HG03097 (cell line): ENCODE data around the gene PYDC1.
A peak's percentile ranks its signal among the peaks of the same experiment; 100 is the strongest.
"Not testable (repeated sequence)": the region's sequence is repeated elsewhere in the genome, so short reads cannot be mapped to it uniquely, and the experiment has no call there.

Experiments used
- ATAC-seq: cut with Tn5 transposase; IDR thresholded peaks from one replicate; pipeline ENCODE4 v1.9.1; 2021; ENCODE audit not compliant: unreplicated experiment, low FRiP score

Gene PYDC1

DNA sequence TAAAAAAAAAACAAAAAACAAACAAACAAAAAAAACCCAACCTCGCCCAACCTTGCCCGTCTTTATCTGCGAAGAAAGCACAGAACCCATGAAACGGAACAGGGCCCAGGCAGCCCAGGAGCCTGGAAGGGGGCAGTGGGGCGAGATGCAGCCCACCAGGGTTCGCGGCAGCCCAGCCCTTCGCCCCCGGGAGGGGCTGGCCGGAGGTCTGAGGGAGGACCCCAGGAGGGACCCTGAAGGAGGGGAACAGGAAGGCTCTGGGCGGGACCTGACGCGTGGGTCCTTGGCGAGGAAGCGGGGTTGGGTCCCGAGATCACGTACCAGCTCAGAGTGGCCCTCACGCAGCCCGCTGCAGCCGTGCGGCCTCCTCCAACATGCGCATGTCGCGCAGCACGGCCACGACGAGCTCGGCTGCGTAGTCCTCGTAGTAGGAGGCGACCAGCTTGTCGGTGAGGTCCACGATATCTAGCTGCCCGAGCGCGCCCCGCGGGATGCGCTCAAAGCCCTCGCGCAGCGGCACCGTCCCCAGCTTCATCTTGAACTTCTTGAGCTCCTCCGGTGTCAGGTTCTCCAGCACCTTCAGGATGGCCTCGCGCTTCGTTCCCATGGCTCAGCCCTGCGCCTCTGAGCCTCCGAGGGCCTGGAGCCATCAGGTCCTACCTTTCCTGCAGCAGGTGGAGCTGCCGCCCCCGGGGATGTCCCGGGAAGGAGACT lies at the start of gene PYDC1:
TSS of gene PYDC1 (minus strand) at position 714 of the 714 bp plus-strand sequence. CDS start at position 607, 107 bp downstream.
- ATAC-seq: no peak

DNA sequence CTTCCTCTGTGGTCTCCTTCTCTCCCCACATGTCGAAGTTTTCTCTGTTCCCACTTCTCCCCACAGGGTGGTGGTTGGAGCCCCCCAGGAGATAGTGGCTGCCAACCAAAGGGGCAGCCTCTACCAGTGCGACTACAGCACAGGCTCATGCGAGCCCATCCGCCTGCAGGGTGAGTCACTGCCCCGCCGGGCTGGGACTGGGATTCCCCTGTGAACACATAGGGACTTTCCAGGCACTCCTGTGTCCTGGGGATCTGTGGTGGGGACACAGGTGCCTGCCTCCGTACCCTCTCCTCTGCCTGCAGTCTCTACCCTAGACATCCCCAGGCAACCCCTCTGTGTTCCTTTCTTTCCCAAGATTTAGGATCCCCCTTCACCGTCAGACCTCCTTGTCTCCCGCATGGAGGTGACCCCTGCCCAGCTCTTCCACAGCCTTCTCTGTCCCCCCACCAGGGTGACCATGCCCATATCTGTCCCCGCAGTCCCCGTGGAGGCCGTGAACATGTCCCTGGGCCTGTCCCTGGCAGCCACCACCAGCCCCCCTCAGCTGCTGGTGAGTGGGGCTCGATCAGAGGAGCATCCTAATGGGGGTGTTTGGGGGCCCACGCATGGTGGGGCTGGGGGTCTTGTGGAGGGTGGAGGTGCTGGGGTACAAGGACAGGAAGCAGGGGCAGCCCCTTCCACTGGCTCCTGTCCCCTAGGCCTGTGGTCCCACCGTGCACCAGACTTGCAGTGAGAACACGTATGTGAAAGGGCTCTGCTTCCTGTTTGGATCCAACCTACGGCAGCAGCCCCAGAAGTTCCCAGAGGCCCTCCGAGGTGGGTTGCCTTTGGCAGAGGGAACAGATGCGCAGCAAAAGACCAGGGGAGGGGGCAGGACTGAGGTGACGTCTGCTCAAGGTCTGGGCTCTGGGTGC lies 48.7 kb upstream of the PYDC1 start:
- peak; percentile 78 for ATAC-seq

DNA sequence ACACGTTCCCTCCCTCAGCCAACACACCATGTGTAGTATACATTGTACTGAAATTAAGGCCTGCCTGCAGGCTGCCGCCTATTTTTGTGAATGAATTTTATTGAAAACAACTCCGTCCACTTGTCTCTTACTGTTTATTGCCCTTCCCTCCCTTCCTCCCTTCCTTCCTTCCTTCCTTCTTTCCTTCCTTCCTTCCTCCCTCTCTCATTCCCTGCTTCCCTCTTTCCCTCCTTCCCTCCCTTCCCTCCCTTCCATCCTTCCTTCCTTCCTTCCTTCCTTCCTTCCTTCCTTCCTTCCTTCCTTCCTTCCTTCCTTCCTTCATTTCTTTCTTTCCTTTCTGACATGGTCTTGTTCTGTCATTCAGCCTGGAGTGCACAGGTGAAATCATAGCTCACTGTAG lies 45.1 kb upstream of the PYDC1 start:
- ATAC-seq: no peak

DNA sequence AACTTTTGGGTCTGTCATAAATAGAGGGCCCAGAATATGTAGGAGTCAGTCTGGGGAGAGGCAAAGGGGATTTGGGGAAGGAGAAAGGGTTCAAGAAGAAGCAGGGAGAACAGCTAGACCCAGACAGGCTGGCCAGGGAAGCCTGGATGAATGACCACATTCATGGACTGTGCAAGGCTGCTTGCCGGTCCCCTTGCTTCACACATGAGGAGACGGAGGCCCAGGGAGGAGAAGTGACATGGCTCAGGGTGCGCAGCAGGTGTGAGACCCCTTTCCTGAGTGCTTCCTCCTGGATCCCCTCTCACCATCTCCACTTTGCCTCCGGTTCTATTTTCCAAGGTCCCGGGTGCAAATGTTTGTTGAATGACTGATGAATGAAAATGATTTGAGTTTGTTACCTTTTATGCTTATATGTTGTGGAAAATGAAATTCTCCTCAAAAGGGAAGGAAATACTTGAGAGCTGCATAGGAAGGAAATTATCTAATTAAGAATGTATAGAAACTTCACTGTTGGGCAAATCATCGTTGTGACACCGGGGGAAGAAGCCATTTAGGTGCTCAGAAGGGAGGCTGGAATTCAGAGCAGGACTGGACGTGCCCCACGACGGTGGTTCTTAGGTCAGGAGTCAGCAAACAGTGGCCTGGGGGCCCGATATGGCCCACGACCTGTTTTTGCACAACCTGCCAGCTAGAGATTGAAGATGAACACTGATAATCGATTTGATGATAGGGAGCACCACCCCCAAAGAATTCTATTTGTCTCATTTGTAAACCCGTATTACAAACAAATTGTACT lies 43.4 kb upstream of the PYDC1 start:
- no peak for ATAC-seq

DNA sequence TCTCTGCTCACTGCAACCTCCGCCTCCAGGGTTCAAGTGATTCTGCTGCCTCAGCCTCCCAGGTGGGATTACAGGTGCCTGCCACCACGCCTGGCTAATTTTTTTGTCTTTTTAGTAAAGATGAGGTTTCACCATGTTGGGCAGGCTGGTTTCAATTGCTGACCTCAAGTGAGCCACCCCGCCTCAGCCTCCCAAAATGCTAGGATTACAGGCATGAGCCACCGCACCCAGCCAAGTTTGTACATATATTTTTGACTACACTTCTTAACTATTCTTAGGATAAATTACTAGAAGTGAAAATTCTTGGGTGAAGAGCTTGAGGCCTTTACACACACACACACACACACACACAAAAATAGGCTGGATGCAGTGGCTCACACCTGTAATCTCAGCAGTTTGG lies 41.4 kb upstream of the PYDC1 start:
- no peak for ATAC-seq

DNA sequence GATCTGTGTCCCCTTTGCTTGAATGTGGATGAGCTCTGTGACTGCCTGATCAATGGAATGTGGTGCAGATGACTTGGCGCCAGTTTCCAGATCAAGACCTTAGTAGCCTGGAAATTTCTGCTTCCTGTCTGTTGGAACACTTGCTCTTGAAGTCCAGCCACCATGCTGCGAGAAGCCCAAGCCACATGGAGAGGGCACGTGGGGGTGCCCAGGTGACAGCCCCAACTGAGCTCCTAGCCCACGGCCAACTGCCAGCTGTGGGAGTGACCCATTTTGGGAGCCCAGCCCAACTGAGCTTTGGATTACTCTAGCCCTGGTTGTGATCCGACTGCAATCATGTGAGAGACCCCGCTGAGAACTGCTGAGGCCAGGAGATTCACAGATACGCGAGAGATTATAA lies 39.5 kb upstream of the PYDC1 start:
- no peak for ATAC-seq

DNA sequence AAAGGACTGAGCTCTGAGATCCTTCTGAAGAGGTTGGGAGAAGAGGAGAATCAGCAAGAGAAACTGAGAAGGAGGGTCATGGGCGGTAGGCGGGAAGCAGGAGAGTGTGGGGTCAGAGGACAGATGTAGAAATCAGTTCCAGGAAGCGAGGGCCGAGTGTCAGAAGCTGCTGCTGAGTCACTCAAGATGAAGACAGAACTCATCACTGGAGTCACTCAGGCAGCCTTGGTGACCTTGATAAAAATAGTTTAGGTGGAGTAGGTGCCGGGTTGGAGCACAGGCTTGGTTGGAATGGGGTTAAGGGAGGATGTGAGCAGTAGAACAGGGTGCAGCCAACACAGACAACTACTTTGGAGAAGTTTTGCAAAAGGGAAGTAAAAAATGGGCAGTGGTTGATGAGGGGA lies 36.7 kb upstream of the PYDC1 start:
- ATAC-seq: no peak

DNA sequence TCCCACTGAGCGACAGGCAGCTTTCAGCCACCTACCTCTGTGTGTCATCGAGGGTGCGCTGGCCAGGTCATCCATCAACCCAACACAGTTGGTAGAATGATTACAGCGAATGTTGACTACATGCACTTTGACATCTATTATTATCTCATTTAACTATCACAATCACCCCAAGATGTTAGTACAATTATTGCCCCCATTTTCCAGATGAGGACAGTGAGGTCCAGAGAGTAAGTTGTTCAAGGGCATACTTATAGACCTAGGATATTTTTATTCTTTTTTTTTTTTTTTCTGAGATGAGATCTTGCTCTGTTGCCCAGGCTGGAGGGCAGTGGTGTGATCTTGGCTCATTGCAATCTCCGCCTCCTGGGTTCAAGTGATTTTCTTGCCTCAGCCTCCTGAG lies 34.5 kb upstream of the PYDC1 start:
- no peak for ATAC-seq

DNA sequence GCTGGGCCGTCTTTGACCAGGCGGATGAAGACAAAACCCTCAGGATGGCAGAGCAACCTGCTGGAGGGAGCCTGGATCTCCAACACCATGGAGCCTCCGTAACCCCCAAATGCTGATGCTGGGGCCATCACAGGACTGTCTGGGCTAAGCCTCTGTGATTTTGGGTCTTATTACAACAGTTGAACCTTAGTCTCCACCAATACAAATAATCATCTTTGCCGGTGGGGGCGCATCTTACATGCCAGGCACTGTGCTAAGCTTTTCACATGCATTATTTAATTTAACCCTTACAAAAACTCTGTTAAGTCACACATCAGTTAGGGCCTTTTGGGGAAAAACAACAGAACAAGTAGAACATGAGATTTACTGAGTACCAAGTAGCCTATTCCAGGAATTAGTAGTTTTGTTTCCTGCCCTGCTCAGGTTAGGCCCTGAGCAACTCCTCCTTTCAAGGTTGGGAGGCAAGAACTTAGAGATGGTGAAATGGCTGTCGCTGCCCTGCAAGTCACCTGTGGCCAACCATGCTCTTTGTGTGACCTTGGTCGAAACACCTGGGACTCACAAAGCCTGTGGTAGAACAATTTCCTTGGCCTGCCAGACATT lies 33.9 kb upstream of the PYDC1 start:
- ATAC-seq: no peak

DNA sequence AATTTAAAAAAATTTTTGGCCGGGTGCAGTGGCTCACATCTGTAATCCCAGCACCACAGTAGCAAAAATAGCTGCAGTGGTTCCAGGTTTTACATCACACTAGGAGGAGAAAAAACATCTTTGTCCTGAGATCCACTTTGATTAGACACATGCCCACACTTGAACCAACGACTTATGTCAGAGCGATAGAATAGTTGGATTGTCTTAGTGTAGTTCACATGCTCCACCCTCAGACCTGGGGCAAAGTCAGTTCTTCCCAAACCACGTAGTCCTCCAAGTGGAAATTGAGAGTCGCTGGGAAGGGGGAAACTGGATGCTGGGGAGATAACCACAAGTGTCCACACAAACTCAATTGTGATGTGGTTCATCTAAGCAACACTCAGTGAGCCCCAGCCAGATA lies 31.4 kb upstream of the PYDC1 start:
- no peak for ATAC-seq

DNA sequence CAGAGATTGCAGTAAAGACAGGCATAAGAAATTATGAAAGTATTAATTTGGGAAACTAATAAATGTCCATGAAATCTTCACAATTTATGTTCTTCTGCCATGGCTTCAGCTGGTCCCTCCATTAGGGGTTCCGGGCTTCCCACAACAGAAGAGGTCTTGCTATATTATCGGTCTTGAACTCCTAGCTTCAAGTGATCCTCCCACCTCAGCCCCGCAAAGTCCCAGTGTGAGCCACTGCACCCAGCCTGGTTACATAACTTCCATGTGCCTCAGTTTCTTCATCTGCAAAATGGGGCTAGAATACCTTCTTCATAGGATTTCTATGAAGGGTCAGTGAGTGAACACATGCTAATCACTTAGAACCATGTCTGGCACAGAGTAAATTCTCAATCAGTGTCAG lies 29.4 kb upstream of the PYDC1 start:
- no peak for ATAC-seq

DNA sequence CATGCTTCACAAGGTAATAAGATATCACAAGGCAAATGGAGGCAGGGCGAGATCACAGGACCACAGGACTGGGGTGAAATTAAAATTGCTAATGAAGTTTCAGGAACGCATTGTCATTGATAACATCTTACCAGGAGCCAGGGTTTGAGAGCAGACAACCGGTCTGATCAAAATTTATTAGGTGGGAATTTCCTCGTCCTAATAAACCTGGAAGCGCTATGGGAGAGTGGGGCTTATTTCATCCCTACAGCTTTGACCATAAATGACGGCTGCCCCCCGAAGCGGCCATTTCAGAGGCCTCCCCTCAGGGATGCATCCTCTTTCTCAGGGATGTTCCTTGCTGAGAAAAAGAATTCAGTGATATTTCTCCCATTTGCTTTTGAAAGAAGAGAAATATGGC lies 28.7 kb upstream of the PYDC1 start:
- ATAC-seq: not testable (repeated sequence)

DNA sequence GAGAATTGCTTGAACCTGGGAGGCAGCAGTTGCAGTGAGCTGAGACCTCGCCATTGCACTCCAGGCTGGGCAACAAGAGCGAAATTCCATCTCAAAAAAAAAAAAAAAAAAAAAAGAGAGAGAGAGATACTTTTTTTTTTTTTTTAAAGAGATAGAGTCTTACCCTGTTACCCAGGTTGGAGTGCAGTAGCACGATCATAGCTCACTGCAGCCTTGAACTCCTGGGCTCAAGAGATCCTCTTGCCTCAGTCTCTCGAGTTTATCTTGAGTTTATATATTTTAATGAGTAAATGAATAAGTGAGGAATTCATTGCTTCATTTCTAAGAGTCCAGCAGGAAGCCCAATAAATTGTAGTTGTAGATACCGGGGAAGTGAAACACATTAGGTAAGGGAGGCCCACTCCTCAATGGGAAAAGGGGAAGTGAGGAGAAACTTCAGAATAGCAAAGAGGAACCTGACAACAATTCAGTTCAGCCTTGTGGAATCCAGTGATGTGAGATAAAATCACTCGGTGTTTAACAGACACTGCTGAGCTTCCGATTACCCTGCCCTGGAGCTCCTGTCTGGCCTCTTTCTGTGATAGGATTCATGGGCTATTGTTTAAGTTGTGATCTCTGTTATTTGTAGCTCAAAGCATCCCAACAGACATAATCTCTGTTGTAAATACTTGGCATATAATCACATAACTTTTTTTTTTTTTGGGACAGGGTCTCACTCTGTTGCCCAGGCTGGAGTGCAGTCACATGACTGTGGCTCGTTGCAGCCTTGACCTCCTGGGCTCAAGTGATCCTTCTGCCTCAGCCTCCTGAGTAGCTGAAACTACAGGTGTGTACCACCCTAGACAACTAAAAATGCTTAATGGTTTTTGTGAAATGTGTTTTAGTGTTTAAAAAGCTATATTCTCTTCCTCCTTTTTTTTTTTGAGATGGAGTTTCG lies 27.1 kb upstream of the PYDC1 start:
- no peak for ATAC-seq

DNA sequence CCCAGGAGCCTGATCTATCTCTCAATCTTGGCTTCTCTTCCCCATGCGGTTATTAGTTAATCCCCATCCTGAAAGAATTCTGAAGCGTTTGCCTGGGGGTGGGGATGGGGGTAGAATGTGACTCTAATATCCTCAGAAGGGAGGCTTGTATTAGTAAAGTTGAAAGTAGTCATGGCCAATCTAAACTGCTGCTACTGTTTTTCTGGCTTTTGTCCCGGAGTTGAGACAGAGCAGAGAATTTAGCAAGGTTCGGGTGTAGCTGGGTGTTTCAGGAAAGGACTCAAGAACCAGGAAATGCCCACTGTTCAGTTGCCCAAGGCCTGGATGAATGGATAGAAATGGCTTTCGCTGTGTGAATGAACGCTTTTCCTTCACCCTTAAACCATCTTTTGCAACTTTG lies 25.3 kb upstream of the PYDC1 start:
- ATAC-seq: no peak

DNA sequence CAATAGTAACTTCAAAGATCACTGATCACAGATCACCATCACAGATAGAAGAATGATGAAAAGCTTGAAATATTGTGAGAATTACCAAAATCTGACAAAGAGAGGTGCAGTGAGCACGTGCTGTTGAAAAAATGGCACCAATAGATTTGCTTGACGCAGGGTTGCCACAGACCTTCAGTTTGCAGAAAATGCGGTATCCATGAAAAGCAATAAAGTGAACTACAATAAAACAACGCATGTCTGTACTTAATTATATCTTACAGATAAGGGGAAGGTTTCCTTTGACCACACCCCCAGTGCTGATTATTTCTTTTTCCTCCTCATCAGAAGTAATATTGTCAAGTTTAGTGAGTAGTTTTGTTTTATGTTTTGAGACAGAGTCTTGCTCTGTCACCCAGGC lies 21.1 kb upstream of the PYDC1 start:
- no peak for ATAC-seq

DNA sequence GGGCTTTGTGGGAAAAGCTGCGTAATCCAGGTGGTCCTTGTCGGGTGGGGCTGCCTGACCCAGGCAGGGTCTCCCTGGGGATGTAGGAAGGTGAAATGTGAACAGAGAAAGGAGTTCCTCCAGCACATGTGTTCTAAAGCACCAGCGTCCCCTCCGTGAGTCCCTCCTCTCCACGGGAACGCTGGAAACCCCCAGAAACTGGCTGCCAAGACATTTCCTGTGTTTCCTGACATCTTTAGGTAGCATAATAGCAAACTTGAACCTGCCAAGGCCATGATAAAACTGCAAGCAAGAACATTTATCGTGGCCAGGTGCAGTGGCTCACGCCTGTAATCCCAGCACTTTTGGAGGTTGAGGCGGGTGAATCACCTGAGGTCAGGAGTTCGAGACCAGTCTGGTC lies 12.6 kb upstream of the PYDC1 start:
- ATAC-seq: no peak

DNA sequence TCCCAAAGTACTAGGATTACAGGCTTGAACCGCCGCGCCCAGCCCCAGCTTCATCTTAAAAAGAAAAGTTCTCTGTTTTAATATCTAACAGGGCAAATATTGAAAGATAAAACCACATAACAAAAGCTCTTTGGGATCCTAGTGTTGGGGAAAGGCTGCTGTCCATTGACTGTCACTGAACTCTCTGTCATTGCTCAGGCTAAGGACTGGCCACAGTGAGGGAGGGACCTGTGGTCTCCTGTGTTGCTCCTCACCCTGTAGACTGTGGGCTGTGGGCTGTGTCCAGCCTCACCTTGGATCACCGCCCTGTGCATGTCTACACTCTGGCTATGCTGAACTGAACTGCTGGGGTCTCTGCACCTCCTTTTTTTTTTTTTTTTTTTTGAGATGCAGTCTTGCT lies 11.3 kb upstream of the PYDC1 start:
- ATAC-seq: no peak

DNA sequence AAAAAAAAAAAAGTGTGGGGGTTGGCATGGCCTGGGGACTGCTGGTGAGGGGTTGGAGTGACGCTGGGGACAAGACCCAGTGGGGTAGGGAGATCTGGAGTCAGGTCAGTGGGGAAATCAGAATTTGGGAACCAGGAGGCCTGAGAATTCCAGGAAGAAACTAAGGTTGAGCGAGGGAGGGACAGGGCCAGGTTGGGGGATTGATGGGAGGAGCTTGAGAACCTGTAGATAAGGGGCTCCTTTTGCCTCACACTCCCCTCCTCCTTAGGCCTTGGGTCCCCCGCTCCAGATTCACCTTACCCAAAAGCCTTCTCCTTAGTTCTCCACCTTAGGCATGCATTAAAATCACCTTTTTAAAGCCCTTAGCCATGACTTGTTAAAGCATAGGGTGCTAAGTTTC lies 8.3 kb upstream of the PYDC1 start:
- no peak for ATAC-seq

DNA sequence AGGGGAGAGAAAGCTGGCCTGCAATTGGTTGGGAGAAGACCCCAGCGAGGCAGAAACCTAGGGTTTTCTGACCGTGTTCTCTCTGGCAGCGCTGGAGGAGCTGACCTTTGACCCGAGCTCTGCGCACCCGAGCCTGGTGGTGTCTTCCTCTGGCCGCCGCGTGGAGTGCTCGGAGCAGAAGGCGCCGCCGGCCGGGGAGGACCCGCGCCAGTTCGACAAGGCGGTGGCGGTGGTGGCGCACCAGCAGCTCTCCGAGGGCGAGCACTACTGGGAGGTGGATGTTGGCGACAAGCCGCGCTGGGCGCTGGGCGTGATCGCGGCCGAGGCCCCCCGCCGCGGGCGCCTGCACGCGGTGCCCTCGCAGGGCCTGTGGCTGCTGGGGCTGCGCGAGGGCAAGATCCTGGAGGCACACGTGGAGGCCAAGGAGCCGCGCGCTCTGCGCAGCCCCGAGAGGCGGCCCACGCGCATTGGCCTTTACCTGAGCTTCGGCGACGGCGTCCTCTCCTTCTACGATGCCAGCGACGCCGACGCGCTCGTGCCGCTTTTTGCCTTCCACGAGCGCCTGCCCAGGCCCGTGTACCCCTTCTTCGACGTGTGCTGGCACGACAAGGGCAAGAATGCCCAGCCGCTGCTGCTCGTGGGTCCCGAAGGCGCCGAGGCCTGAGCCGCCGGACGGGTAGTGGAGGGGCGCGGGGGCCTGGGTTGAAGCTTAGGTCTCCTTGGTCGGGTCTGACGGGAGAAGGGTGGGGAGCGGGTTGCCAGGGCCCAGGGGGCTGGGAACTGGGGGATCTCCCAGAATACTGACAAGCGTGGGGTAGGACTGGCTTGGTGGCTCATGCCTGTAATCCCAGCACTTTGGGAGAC lies 7.4 kb upstream of the PYDC1 start:
- ATAC-seq: no peak
